Measurements from ENCODE around the gene CTAGE9.
"Not testable (repeated sequence)": the region's sequence is repeated elsewhere in the genome, so short reads cannot be mapped to it uniquely, and the experiment has no call there.

The CTAGE9 gene

GRCh38 chr6:131728296-131728939 is 17.6 kb upstream of the CTAGE9 start:
- DNase-seq (ENCODE audit: low read depth, low spot score), result no peak

- DNase-seq (ENCODE audit: low read depth, low spot score), result no peak
Observed at GRCh38 chr6:131727868-131728267, 17.1 kb upstream of the CTAGE9 start.

- DNase-seq (ENCODE audit: low read depth, low spot score), result no peak
Observed at GRCh38 chr6:131727467-131727866, 16.6 kb upstream of the CTAGE9 start.

- DNase-seq (ENCODE audit: low read depth, low spot score), result no peak
Observed at GRCh38 chr6:131724114-131724513, 13.3 kb upstream of the CTAGE9 start.

DNA sequence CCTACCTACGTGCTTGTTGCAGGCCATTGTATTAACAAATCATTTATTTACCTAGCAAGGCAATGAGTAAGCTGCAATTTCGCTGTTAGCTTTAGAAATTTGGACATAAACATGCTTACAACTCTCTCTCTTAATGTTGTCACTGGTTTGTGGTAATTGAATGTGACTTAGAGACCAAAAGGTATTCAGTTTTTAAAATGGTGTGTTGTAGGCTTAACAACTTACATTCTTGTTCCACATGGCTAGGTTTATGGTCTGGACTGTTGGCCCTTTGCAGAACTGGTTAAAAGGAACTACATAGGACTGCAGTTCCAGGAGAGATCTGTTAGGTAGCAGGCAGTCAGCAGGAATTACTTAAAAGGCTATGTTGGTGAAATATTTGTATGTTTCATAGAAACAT is 10.3 kb upstream of the CTAGE9 start:
- DNase-seq (ENCODE audit: low read depth, low spot score), result no peak

- DNase-seq (ENCODE audit: low read depth, low spot score), result no peak
Observed at GRCh38 chr6:131717836-131718542, 7.2 kb upstream of the CTAGE9 start.

DNA sequence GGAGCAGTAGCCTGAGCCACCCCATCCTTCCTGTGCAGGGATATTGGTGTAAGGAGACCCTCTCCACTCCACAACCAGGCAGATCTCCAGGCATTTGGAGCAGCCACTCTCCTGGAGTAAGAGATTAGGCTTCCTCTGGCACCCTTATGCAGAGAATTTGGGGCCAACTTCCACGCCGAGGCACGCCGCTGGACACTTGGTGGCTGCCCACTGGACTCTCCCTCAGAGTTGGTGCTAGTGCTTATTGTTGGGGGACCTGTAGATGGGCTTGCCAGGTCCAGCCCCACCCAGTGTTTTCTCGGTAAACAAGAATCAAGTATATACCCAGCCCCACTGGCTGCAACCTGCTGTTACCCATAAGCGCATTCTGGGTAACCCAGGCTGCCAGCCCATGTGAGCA is 4.8 kb upstream of the CTAGE9 start:
- DNase-seq (ENCODE audit: low read depth, low spot score), result not testable (repeated sequence)

- DNase-seq (ENCODE audit: low read depth, low spot score), result not testable (repeated sequence)
Observed at GRCh38 chr6:131703905-131704304, 6.9 kb downstream of the CTAGE9 start.

DNA sequence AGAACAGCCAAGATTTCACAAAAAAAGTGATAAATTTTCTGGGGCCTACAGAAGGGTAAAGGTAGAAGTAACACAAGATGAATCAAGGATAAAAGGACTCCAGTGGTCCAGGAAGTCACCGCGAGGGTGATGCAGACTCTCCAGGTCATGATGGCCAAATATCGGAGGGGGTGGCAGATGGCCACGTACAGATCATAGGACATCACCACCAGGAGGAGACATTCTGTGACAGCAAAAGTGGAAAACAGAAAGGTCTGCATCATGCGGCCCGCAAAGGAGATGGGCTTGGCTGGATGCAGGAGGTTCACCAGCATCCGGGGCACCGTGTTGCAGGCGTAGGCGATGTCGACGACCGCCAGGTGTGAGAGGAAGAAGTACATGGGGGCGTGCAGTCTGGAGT is 10.0 kb downstream of the CTAGE9 start:
- not testable (repeated sequence) for DNase-seq (ENCODE audit: low read depth, low spot score)

DNA sequence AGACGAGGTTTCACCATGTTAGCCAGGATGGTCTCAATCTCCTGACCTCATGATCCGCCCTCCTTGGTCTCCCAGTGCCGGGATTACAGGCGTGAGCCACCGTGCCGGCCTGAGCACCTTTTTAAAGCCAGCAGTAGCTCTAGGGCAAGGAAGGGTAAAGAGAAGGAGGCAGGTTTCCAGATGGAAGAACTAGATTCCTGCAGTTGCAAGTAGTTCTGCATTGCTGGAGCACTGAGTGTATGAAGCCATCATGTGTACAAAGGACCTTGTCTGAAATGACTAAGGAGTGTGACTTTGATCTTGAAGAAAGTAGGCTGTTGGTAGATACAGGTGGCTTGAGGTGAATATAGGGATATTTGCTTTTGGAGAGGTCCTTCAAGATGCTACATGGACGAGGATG is 13.9 kb downstream of the CTAGE9 start:
- no peak for DNase-seq (ENCODE audit: low read depth, low spot score)

DNA sequence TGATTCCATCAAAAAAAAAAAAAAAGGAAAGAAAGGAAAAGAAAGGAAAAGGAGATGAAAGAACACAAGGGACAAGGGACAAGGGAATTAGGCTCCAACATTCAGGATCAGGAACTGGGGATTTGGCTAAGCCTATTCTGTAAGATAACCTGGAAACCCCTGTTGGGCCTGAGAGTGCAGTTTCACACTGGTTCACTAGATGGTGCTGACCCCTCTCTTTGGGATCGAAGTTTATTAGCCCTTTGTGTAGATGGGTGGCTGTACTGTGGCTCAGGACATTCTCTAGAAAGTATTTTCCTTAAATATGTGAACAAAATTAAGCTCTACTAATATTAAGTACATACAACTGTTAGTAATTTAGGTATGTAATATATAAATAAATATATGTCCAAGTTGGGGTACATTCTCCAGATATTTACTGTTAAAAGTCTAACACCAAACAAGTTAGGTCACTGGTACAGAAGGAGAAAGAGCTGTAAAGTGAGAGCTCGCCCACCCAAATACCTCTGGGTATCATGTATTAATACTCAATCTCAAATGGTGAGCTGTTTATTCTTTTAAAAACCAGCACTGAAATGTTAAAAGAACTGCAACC is 15.9 kb downstream of the CTAGE9 start:
- DNase-seq (ENCODE audit: low read depth, low spot score), result no peak

DNA sequence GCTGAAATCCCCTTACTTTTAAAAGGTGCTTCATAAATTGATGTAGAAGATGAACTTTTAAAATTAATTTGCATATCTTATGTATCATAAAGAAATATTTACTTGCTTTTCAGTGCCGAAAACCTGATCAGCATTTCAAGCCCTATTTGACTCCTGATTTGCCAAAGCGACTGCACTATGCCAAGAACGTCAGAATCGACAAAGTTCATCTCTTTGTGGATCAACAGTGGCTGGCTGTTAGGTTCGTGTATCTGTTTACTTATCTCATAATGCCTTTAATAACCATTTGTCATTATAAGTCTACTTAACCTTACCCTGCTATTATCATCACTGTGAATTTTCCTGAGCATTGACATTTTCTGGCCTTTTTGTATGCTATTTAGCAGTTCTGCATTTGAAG is 17.4 kb downstream of the CTAGE9 start:
- no peak for DNase-seq (ENCODE audit: low read depth, low spot score)

DNA sequence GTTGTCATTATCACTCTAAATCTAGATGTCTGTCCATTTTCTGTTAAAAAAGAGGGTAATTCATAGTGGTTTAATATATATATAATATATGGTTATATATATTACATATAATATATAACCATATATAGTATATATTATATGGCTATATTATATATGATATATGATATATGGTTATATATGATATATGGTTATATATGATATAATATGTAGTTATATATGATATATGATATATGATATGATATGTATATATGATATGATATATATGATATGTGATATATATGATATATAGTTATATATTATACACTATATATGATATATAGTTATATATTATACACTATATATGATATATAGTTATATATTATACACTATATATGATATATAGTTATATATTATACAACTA is 18.2 kb downstream of the CTAGE9 start:
- DNase-seq (ENCODE audit: low read depth, low spot score), result no peak

DNA sequence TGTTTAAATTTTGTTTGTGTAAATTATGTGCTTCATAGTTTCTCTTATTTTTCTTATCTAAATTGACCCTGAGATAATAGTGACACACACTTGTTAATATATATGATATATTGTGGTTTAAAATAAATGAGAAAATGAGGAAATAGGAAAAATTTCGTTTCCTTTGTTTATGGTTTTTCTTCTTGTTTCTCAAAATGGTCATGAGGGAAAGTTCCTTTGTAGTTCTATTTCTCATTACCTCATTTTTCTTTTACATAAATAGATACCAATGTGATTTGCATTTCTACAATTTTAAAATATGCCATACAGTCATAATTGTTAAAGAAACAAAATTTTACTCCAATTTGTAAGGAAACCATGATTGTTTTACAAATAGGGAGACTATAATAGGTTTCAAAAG is 18.8 kb downstream of the CTAGE9 start:
- no peak for DNase-seq (ENCODE audit: low read depth, low spot score)

- no peak for DNase-seq (ENCODE audit: low read depth, low spot score)
Observed at GRCh38 chr6:131688286-131688685, 22.5 kb downstream of the CTAGE9 start.

DNA sequence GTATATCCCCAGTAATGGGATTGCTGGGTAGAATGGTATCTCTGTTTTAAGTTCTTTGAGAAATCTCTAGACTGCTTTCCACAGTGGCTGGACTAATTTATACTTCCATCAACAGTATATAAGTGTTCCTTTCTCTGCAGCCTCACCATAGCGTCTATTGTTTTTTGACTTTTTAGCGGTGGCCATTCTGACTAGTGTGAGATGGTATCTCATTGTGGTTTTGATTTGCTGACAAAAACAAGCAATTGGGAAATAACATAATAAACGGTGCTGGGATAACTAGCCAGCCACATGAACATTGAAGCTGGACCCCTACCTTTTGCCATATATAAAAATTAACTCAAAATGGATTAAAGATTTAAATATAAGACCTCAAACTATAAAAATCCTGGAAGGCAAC is 23.8 kb downstream of the CTAGE9 start:
- no peak for DNase-seq (ENCODE audit: low read depth, low spot score)

DNA sequence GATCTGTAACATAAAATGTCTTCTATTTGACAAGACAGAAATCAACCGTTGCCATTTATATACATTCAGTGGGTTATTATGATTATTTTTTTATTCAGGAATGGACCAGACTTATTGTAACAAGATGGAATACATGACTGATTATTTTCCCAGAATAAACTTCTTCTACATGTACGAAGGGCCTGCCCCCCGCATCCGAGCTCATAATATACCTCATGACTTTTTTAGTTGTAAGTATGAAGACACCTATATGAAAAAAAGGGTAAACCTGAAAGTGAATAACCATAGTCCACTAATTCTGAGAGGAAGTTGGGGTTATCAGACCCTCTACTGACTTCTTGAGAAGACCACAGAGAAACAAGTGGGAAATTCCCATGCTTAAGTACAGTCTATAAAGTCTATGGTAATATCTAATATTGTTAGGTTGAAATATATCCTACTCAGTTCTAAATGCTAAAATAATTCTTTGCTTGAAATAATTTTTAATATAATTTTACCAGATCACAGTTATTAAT is 25.5 kb downstream of the CTAGE9 start:
- no peak for DNase-seq (ENCODE audit: low read depth, low spot score)

GRCh38 chr6:131683479-131683878 is 27.3 kb downstream of the CTAGE9 start:
- no peak for DNase-seq (ENCODE audit: low read depth, low spot score)

DNA sequence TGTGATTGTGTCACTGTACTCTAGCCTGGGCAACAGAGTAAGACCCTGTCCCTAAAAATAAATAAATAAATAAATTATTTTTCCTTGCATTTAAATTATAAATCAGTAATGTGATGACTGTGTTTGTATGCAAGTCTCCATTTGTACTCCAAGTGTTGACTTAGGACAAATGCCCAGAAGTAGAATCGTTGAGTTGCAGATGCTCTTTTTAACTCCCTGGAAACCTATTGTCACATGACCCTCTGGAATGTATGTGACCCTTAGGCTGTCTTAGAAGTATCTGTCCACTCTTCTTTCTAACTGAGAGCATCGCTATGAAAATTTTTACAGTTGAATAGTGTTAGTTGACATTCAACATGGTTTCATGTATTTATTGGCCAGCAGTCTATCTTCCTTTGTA is 28.4 kb downstream of the CTAGE9 start:
- no peak for DNase-seq (ENCODE audit: low read depth, low spot score)

GRCh38 chr6:131681585-131681984 is 29.2 kb downstream of the CTAGE9 start:
- no peak for DNase-seq (ENCODE audit: low read depth, low spot score)

DNA sequence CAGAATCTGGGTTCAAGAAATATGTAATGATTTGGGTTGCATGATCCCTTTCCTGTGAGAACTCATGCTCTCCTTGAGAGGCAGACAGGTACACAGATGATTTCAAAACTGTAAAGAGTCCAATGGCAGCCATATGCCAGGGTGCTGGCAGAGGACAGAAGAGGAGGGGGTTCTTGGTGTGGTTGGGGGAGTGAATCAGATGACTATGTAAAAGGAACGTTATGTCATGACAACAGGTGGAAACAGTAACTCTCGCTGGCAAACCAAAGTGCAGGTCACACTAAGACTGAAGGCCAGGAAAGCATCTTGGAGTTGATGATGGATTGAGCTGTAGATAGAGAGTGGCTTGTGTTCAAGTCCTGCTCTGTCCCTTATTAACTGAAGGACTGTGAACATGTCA is 29.9 kb downstream of the CTAGE9 start:
- no peak for DNase-seq (ENCODE audit: low read depth, low spot score)

- DNase-seq (ENCODE audit: low read depth, low spot score), result no peak
Observed at GRCh38 chr6:131678442-131678841, 32.4 kb downstream of the CTAGE9 start.

DNA sequence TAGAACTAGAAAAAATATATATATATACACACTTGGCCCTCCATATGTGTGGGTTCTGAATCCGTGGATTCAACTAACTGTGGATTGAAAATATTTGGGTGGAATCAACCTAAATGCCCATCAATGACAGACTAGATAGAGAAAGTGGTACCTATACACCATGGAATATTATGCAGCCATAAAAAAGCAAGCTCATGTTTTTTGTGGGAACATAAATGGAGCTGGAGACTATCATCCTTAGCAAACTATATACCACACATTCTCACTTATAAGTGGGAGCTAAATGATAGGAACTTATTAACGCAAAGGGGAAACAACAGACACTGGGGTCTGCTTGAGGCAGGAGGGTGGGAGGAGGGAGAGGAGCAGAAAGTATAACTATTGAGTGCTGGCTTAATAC is 37.6 kb downstream of the CTAGE9 start:
- DNase-seq (ENCODE audit: low read depth, low spot score), result no peak

All from activated CD4-positive, CD25-positive, alpha-beta regulatory T cell treated with anti-CD3 and anti-CD28 coated beads, Interleukin-2, amount 50 U/mL, for 16 hours (primary cell).